NCI-H69 (cell line): Measurements from ENCODE around the gene HAPLN3.
A peak's percentile ranks its signal among the peaks of the same experiment; 100 is the strongest.

Experiments used
- DNase-seq: peaks from one replicate; lab custom pipeline; 2025; lab: John Stamatoyannopoulos, UW

HAPLN3 gene

GRCh38 chr15:88909956-88910831 is 14.8 kb upstream of the HAPLN3 start:
- no peak for DNase-seq

- DNase-seq = no peak
These were observed 13.6 kb upstream of the HAPLN3 start for GRCh38 chr15:88908697-88909621.

- DNase-seq = no peak
These were observed 12.8 kb upstream of the HAPLN3 start for GRCh38 chr15:88908123-88908522.

GRCh38 chr15:88907111-88907510 is 11.8 kb upstream of the HAPLN3 start:
- DNase-seq = no peak

GRCh38 chr15:88906551-88906950 is 11.2 kb upstream of the HAPLN3 start:
- no peak for DNase-seq

GRCh38 chr15:88906130-88906529 is 10.8 kb upstream of the HAPLN3 start:
- DNase-seq = no peak

- DNase-seq = no peak
These were observed 10.2 kb upstream of the HAPLN3 start for GRCh38 chr15:88905576-88905975.

- DNase-seq = peak; percentile 56
These were observed 9.4 kb upstream of the HAPLN3 start for GRCh38 chr15:88904624-88905327.

- DNase-seq = no peak
These were observed 8.9 kb upstream of the HAPLN3 start for GRCh38 chr15:88904257-88904623.

GRCh38 chr15:88902846-88903245 is 7.5 kb upstream of the HAPLN3 start:
- DNase-seq = no peak

- DNase-seq = no peak
These were observed 7.0 kb upstream of the HAPLN3 start for GRCh38 chr15:88902221-88902835.

- DNase-seq = no peak
These were observed 6.3 kb upstream of the HAPLN3 start for GRCh38 chr15:88901508-88902220.

- no peak for DNase-seq
These were observed 5.7 kb upstream of the HAPLN3 start for GRCh38 chr15:88900982-88901418.

GRCh38 chr15:88900309-88900981 is 5.1 kb upstream of the HAPLN3 start:
- DNase-seq = no peak

GRCh38 chr15:88899251-88899650 is 3.9 kb upstream of the HAPLN3 start:
- DNase-seq = no peak

- no peak for DNase-seq
These were observed 3.4 kb upstream of the HAPLN3 start for GRCh38 chr15:88898736-88899135.

- no peak for DNase-seq
These were observed 2.3 kb upstream of the HAPLN3 start for GRCh38 chr15:88897456-88898194.

- DNase-seq = no peak
These were observed 1.8 kb upstream of the HAPLN3 start for GRCh38 chr15:88897142-88897455.

GRCh38 chr15:88896333-88897033 is 1.1 kb upstream of the HAPLN3 start:
- DNase-seq = no peak
